Dermis blood vessel endothelial cell (primary cell): Measurements from ENCODE around the gene NAB2. TPM values are rescaled to one million over a fixed set of nuclear protein-coding genes. Genes with fewer than 3 reads are reported as not detected.

Source experiments
- DNase-seq: peaks from one replicate; pipeline ENCODE4 v3.0.0; 2010
- total RNA-seq: library from RNA; depleted of rRNA; stranded (reverse); fragments of >200 nt; gene quantifications from 2 replicates; pipeline ENCODE4 v1.2.3, GENCODE V29; 2014

The NAB2 gene
- total RNA-seq, 1 donor from 2014 or later = 26.9 TPM

- DNase-seq = no peak
Measured at GRCh38 chr12:57135527-57136326, 46.8 kb downstream of the NAB2 start.

GRCh38 chr12:57138526-57139272 is 49.8 kb downstream of the NAB2 start:
- no peak for DNase-seq

- DNase-seq = no peak
Measured at GRCh38 chr12:57139796-57140649, 51.1 kb downstream of the NAB2 start.

- no peak for DNase-seq
Measured at GRCh38 chr12:57141249-57141648, 52.3 kb downstream of the NAB2 start.

GRCh38 chr12:57142121-57142520 is 53.2 kb downstream of the NAB2 start:
- no peak for DNase-seq

- no peak for DNase-seq
Measured at GRCh38 chr12:57142727-57143126, 53.8 kb downstream of the NAB2 start.

- DNase-seq = no peak
Measured at GRCh38 chr12:57143454-57143853, 54.5 kb downstream of the NAB2 start.

Other genes with a start within 250 kb of the NAB2 start
- gene SDR9C7, start 154.7 kb upstream of the NAB2 start, total RNA-seq = not detected in 2 replicates
- gene RDH16, start 131.5 kb upstream of the NAB2 start, total RNA-seq = 0.17 TPM in 1 of 2 replicates, not detected in the other
- gene ZBTB39, start 82.6 kb upstream of the NAB2 start, total RNA-seq = 11.1 and 11.2 TPM in 2 replicates
- not detected in 2 replicates for gene TAC3, start 72.6 kb upstream of the NAB2 start, total RNA-seq
- gene MYO1A, start 39.0 kb upstream of the NAB2 start, total RNA-seq = not detected in 2 replicates
- 7.8 and 10.7 TPM in 2 replicates for gene NEMP1, start 10.3 kb upstream of the NAB2 start, total RNA-seq
- 39.6 and 40.5 TPM in 2 replicates for gene STAT6, start 22.2 kb downstream of the NAB2 start, total RNA-seq
- gene LRP1, start 39.4 kb downstream of the NAB2 start, total RNA-seq = 1.7 and 3.2 TPM in 2 replicates
- not detected in 2 replicates for gene LRP1-AS, start 58.5 kb downstream of the NAB2 start, total RNA-seq
- gene NXPH4, start 127.7 kb downstream of the NAB2 start, total RNA-seq = 0.51 TPM in 1 of 2 replicates, not detected in the other
- gene SHMT2, start 140.6 kb downstream of the NAB2 start, total RNA-seq = 140 and 291 TPM in 2 replicates
- 0.65 TPM in 1 of 2 replicates, not detected in the other for gene STAC3, start 162.1 kb downstream of the NAB2 start, total RNA-seq